ENCODE data around the gene PNKP. TPM values are rescaled to one million over a fixed set of nuclear protein-coding genes. Genes with fewer than 3 reads are reported as not detected.

Gene PNKP
- total RNA-seq, 1 donor, result 77.6 TPM

GRCh38 chr19:49849433-49850220, 17.7 kb downstream of the PNKP start:
- DNase-seq (ENCODE audit: low read depth in 2 of 3, low spot score in 2 of 3), result no peak

- DNase-seq (ENCODE audit: low read depth in 2 of 3, low spot score in 2 of 3), result no peak
These were observed 18.4 kb downstream of the PNKP start for GRCh38 chr19:49848938-49849337.

- DNase-seq (ENCODE audit: low read depth in 2 of 3, low spot score in 2 of 3), result peak in 2 of 3 donors; percentile 68 to 76
These were observed 19.4 kb downstream of the PNKP start for GRCh38 chr19:49847731-49848696.

GRCh38 chr19:49846408-49846807, 21.0 kb downstream of the PNKP start:
- DNase-seq (ENCODE audit: low read depth in 2 of 3, low spot score in 2 of 3), result no peak

- no peak for DNase-seq (ENCODE audit: low read depth in 2 of 3, low spot score in 2 of 3)
These were observed 22.0 kb downstream of the PNKP start for GRCh38 chr19:49845414-49845813.

- DNase-seq (ENCODE audit: low read depth in 2 of 3, low spot score in 2 of 3), result no peak
These were observed 23.0 kb downstream of the PNKP start for GRCh38 chr19:49844138-49845095.

GRCh38 chr19:49843265-49843664, 24.1 kb downstream of the PNKP start:
- no peak for DNase-seq (ENCODE audit: low read depth in 2 of 3, low spot score in 2 of 3)

GRCh38 chr19:49840736-49841249, 26.6 kb downstream of the PNKP start:
- no peak for DNase-seq (ENCODE audit: low read depth in 2 of 3, low spot score in 2 of 3)

GRCh38 chr19:49840321-49840720, 27.1 kb downstream of the PNKP start:
- DNase-seq (ENCODE audit: low read depth in 2 of 3, low spot score in 2 of 3), result no peak

GRCh38 chr19:49839713-49840112, 27.7 kb downstream of the PNKP start:
- DNase-seq (ENCODE audit: low read depth in 2 of 3, low spot score in 2 of 3), result no peak

GRCh38 chr19:49838885-49839588, 28.3 kb downstream of the PNKP start:
- no peak for DNase-seq (ENCODE audit: low read depth in 2 of 3, low spot score in 2 of 3)

GRCh38 chr19:49837425-49837824, 30.0 kb downstream of the PNKP start:
- DNase-seq (ENCODE audit: low read depth in 2 of 3, low spot score in 2 of 3), result no peak

- DNase-seq (ENCODE audit: low read depth in 2 of 3, low spot score in 2 of 3), result no peak
These were observed 30.4 kb downstream of the PNKP start for GRCh38 chr19:49837009-49837310.

GRCh38 chr19:49836176-49837008, 31.0 kb downstream of the PNKP start:
- DNase-seq (ENCODE audit: low read depth in 2 of 3, low spot score in 2 of 3), result no peak

GRCh38 chr19:49835562-49835961, 31.8 kb downstream of the PNKP start:
- DNase-seq (ENCODE audit: low read depth in 2 of 3, low spot score in 2 of 3), result no peak

GRCh38 chr19:49833599-49833998, 33.8 kb downstream of the PNKP start:
- DNase-seq (ENCODE audit: low read depth in 2 of 3, low spot score in 2 of 3), result no peak

GRCh38 chr19:49832556-49832955, 34.8 kb downstream of the PNKP start:
- no peak for DNase-seq (ENCODE audit: low read depth in 2 of 3, low spot score in 2 of 3)

- DNase-seq (ENCODE audit: low read depth in 2 of 3, low spot score in 2 of 3), result no peak
These were observed 35.8 kb downstream of the PNKP start for GRCh38 chr19:49831592-49831991.

- no peak for DNase-seq (ENCODE audit: low read depth in 2 of 3, low spot score in 2 of 3)
These were observed 36.6 kb downstream of the PNKP start for GRCh38 chr19:49830766-49831165.

Measured in hematopoietic multipotent progenitor cell (in vitro differentiated cells).